Psoas muscle (tissue), 8 donors: Measurements from ENCODE around the gene CCDC97. TPM values are rescaled to one million over a fixed set of nuclear protein-coding genes. Genes with fewer than 3 reads are reported as not detected.

Experiments
- ATAC-seq, 4 donors: fragments of 200-7000 bp; cut with Tn5 transposase; one replicate each; pipeline ENCODE4 v1.9.1; 2020; ENCODE audit warnings: moderate library complexity in 3 of 4, mild to moderate bottlenecking in 2 of 4
- DNase-seq, 2 donors: peaks; one replicate each; pipeline ENCODE4 v3.0.0-alpha.2; 2020
- H3K27ac ChIP-seq: fragments of 200-600 bp; one replicate; pipeline ENCODE4 v1.8.0; 2022
- H3K27me3 ChIP-seq, 3 donors: fragments of 200-600 bp in 1 of 3; one replicate each; pipeline versions ENCODE4 v1.6.1 to v1.8.0; 2013 to 2022; ENCODE audit warnings: low read length in 2 of 3, mild to moderate bottlenecking in 2 of 3, moderate library complexity in 1 of 3; ENCODE audit not compliant: insufficient read depth in 3 of 3
- H3K36me3 ChIP-seq, 2 donors: fragments of 200-600 bp in 1 of 2; one replicate each; pipeline versions ENCODE4 v1.6.1 to v1.8.0; 2013 to 2022; ENCODE audit warnings: low read depth in 1 of 2, mild to moderate bottlenecking in 1 of 2, moderate library complexity in 1 of 2; ENCODE audit not compliant: insufficient read depth in 1 of 2
- H3K4me1 ChIP-seq: fragments of 200-600 bp; one replicate; pipeline ENCODE4 v1.8.0; 2022
- H3K4me3 ChIP-seq: fragments of 200-600 bp; one replicate; pipeline ENCODE4 v1.8.0; 2022; ENCODE audit warnings: mild to moderate bottlenecking
- H3K9me3 ChIP-seq: fragments of 200-600 bp; one replicate; pipeline ENCODE4 v1.8.0; 2022
- CTCF ChIP-seq: fragments of 200-600 bp; IDR thresholded peaks from one replicate; pipeline ENCODE4 v1.8.0; 2022; ENCODE audit warnings: antibody characterized with exemption
- WGBS, 3 donors: extraction: QIAGEN DNeasy Blood & Tissue Kit; methylation state at CpG; one replicate each; pipeline versions ENCODE4 v1.1.6 to v1.1.7; 2013; 5-methylcytosine and 5-hydroxymethylcytosine counted together
- intact Hi-C, 2 donors: fragments of 100-400 bp; cut with DNase I; formaldehyde crosslinking; loops; one replicate each; pipeline versions ENCODE4 v1.11.0 to v1.14.2; 2022
- polyA plus RNA-seq, 3 donors: library from polyadenylated mRNA; stranded (reverse); fragments of 200-250 nt; gene quantifications; one replicate each; pipeline ENCODE4 v1.2.3, GENCODE V29; 2013
- total RNA-seq, 4 donors: library from RNA; stranded (reverse); fragmentation: NEBNext Ultra II Directional in 2 of 4; extraction: Animal tissue kit (Norgen Biotek cat#: 25700) in 2 of 4; gene quantifications; one replicate each; pipeline versions ENCODE4 v1.2.1 to v1.2.4, GENCODE V29; 2021 to 2023
- donor health status: healthy with polysubstance abuse.
- donor health status: DM: no; HTN: no; CAD: no; lungs with moderate emphysema.
- donor health status: Bipolar disorder and iron deficiency.
- donor health status: healthy.
- donor health status: DM: yes; HTN: yes; CAD: no.
- donor health status: DM: no; HTN: no; CAD: no.
- donor health status: DM: no; HTN: no; CAD: no.
- donor health status: DM: yes; HTN: yes; CAD: no.

Gene CCDC97
- total and polyA plus RNA-seq, 7 donors = 13.7 to 25.7 (median 19.9) TPM

GRCh38 chr19:41300555-41300954, 9.4 kb upstream of the CCDC97 start:
- no peak for TF ChIP-seq CTCF
- intact Hi-C loops = no loop called here
- WGBS, 3 donors = 53 to 67% (median 67%) methylated on average over 6 of the region's 6 CpGs
- H3K4me1 ChIP-seq = peaks cover 32% of the 10 kb centered on the region
- no peaks in the 10 kb centered on the region for H3K9me3 ChIP-seq
- no peak overlapping the region for H3K4me3 ChIP-seq
- ATAC-seq (no peak), DNase-seq (no peak)
- H3K36me3 ChIP-seq = peaks cover 7 to 71% of the 10 kb centered on the region in 2 donors
- peak overlapping the region; percentile 82 for H3K27ac ChIP-seq
- no peaks in the 10 kb centered on the region for H3K27me3 ChIP-seq

GRCh38 chr19:41302624-41303351, 7.2 kb upstream of the CCDC97 start:
- no peak overlapping the region for H3K4me3 ChIP-seq
- no peaks in the 10 kb centered on the region for H3K9me3 ChIP-seq
- peaks cover 25% of the 10 kb centered on the region for H3K4me1 ChIP-seq
- no peak for TF ChIP-seq CTCF
- peaks cover 12 to 74% of the 10 kb centered on the region in 2 donors for H3K36me3 ChIP-seq
- DNase-seq (no peak), ATAC-seq (no peak)
- H3K27me3 ChIP-seq = no peaks in the 10 kb centered on the region
- WGBS, 3 donors = 60 to 76% (median 69%) methylated on average over 21 of the region's 21 CpGs
- intact Hi-C loops = no loop called here
- H3K27ac ChIP-seq = no peak overlapping the region

- 92 to 95% (median 93%) methylated on average over 14 of the region's 14 CpGs for WGBS, 3 donors
- intact Hi-C loops = no loop called here
- Histone ChIP-seq H3K27me3 (no peaks in the 10 kb centered on the region), H3K4me1 (peaks cover 24% of the 10 kb centered on the region), H3K36me3 (peaks cover 12 to 75% of the 10 kb centered on the region in 2 donors), H3K9me3 (no peaks in the 10 kb centered on the region), H3K27ac (no peak overlapping the region), H3K4me3 (no peak overlapping the region)
- TF ChIP-seq CTCF = no peak
- ATAC-seq (no peak), DNase-seq (no peak)
These were observed 6.0 kb upstream of the CCDC97 start for GRCh38 chr19:41303954-41304353.

- no peak for ATAC-seq
- no peaks in the 10 kb centered on the region for H3K27me3 ChIP-seq
- no peak overlapping the region for H3K27ac ChIP-seq
- H3K36me3 ChIP-seq = peaks cover 12 to 75% of the 10 kb centered on the region in 2 donors
- intact Hi-C loops = loop anchor here (5.0 kb wide), 3 partner anchors 38 to 132 kb away; partner anchors contain the start of gene DMAC2 (in 1 of the 2)
- TF ChIP-seq CTCF = no peak
- 73 to 79% (median 74%) methylated on average over 4 of the region's 4 CpGs for WGBS, 3 donors
- DNase-seq = no peak
- no peak overlapping the region for H3K4me3 ChIP-seq
- peaks cover 20% of the 10 kb centered on the region for H3K4me1 ChIP-seq
- no peaks in the 10 kb centered on the region for H3K9me3 ChIP-seq
These were observed 5.1 kb upstream of the CCDC97 start for GRCh38 chr19:41304706-41305483.
